Kidney capillary endothelial cell (primary cell): Measurements from ENCODE around the gene PEX5L.
"Not testable (repeated sequence)": the region's sequence is repeated elsewhere in the genome, so short reads cannot be mapped to it uniquely, and the experiment has no call there.

Source experiments
- DNase-seq: peaks from one replicate; pipeline ENCODE4 v3.0.0-alpha.2; 2018; ENCODE audit warnings: low spot score

Gene PEX5L

GRCh38 chr3:179837374-179837773 is 199.4 kb downstream of the PEX5L start:
- DNase-seq: no peak

- no peak for DNase-seq
These were observed 203.4 kb downstream of the PEX5L start for GRCh38 chr3:179833294-179833693.

- no peak for DNase-seq
These were observed 204.3 kb downstream of the PEX5L start for GRCh38 chr3:179832333-179832854.

- DNase-seq: no peak
These were observed 207.3 kb downstream of the PEX5L start for GRCh38 chr3:179829401-179829800.

GRCh38 chr3:179828738-179829137 is 208.0 kb downstream of the PEX5L start:
- DNase-seq: no peak

- DNase-seq: no peak
These were observed 210.5 kb downstream of the PEX5L start for GRCh38 chr3:179826247-179826637.

- DNase-seq: no peak
These were observed 211.1 kb downstream of the PEX5L start for GRCh38 chr3:179825527-179826246.

- no peak for DNase-seq
These were observed 214.4 kb downstream of the PEX5L start for GRCh38 chr3:179822296-179822695.

GRCh38 chr3:179819379-179819778 is 217.4 kb downstream of the PEX5L start:
- DNase-seq: no peak

- DNase-seq: no peak
These were observed 224.7 kb downstream of the PEX5L start for GRCh38 chr3:179812096-179812382.

- peak; percentile 56 for DNase-seq
These were observed 225.2 kb downstream of the PEX5L start for GRCh38 chr3:179811321-179812095.

GRCh38 chr3:179809639-179810038 is 227.1 kb downstream of the PEX5L start:
- no peak for DNase-seq

GRCh38 chr3:179807588-179807987 is 229.1 kb downstream of the PEX5L start:
- DNase-seq: no peak

- no peak for DNase-seq
These were observed 230.6 kb downstream of the PEX5L start for GRCh38 chr3:179806177-179806576.

- DNase-seq: no peak
These were observed 234.9 kb downstream of the PEX5L start for GRCh38 chr3:179801856-179802255.

GRCh38 chr3:179801263-179801662 is 235.5 kb downstream of the PEX5L start:
- no peak for DNase-seq

- no peak for DNase-seq
These were observed 239.5 kb downstream of the PEX5L start for GRCh38 chr3:179797192-179797591.

GRCh38 chr3:179796421-179796820 is 240.3 kb downstream of the PEX5L start:
- no peak for DNase-seq

- DNase-seq: no peak
These were observed 242.4 kb downstream of the PEX5L start for GRCh38 chr3:179794355-179794754.

- no peak for DNase-seq
These were observed 244.9 kb downstream of the PEX5L start for GRCh38 chr3:179791793-179792192.

GRCh38 chr3:179788996-179789395 is 247.7 kb downstream of the PEX5L start:
- DNase-seq: no peak

GRCh38 chr3:179782841-179783240 is 253.9 kb downstream of the PEX5L start:
- not testable (repeated sequence) for DNase-seq

- DNase-seq: no peak
These were observed 261.2 kb downstream of the PEX5L start for GRCh38 chr3:179775416-179776122.
